Stimulated activated CD8-positive, alpha-beta memory T cell treated with anti-CD3 and anti-CD28 coated beads, Interleukin-7, amount 100 ng/mL, for 48 hours (primary cell): ENCODE results near the gene PTCD2.

Experiments used
- DNase-seq, 2 donors: peaks; one replicate each; pipeline ENCODE4 v3.0.0-alpha.2; 2020; ENCODE audit warnings: low read depth in 1 of 2; ENCODE audit errors: extremely low read depth in 1 of 2

PTCD2 gene

DNA sequence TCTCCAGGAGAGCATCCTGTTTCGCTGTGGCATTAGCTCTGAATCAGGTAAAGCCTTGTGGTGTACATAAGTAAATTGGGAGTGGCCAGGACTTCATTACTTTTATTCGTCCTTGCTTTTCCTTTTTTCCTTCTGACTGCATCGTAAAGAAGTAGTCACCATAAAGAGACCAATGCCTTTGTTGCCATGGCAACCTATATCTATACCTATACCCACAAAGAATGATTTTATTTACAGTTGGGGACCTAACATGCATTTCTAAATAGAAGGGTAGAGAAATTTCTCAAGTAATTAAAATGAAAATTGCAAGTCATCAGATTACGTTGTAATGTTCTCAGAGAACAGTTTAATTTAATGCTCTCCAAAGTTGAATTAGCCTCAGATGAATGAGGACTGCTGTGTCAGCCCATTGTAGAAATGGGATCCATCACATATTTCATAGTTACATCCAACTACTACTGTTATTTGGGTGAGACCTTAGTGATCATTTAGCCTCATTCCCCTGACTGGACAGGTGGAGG lies 18.6 kb downstream of the PTCD2 start:
- DNase-seq = no peak

DNA sequence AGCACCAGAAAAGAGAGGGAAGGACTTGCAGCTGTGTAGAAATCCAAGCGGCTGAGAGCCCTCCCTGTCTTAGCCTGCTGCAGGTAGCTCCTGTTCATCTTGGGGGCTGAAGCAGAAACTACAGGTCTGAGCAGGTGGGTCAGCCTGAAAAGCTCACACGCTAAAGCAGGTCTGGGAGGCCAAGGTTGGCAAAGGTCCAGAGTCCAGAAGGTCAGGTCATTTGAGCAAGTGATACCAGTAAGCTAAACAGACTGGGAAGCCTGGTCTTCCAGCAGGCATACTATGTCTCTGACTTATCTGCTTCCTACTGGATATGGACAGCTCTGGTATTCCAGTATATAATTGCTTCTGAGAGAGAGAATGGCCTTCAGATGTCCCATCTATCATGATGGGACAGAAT lies 26.2 kb downstream of the PTCD2 start:
- DNase-seq = no peak

DNA sequence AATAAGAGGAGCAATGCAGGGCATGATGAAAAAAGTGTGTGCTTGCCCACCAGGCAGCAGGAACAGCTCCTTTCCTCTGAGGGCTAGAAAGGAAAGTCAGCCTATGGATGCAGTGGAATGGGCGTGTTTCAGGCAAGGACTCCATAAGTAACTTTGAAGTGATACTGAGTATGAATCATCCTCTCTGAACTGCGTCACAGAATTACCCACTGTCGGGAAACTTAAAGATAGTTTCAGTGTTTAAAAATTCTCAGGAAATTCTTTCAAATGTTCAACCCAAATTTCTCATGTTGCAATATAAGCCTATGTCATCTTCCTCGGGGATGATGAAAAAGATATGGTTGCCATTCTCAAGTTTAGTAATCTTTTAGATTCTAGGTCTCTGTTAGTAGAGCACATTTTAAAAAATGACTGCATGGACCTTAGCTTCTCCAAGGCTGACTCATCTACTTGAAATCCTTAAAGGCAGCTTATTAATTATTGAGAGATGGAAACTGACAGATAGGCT lies 27.7 kb downstream of the PTCD2 start:
- peak in 1 of 2 donors; percentile 7 for DNase-seq

DNA sequence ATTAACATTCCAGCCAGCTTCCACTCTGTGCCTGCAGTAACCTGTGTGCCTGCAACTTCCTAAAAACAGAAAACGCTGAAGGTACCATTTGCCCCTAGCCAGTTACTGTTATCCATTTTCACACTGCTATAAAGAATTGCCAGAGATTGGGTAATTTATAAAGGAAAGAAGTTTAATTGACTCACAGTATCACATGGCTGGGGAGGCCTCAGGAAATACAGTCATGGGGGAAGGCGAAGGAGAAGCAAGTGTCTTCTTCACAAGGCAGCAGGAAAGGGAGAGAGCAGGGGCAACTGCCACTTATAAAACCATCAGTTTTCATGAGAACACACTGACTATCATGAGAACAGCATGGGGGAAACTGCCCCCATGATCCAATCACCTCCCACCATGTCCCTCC lies 31.2 kb downstream of the PTCD2 start:
- DNase-seq = no peak

DNA sequence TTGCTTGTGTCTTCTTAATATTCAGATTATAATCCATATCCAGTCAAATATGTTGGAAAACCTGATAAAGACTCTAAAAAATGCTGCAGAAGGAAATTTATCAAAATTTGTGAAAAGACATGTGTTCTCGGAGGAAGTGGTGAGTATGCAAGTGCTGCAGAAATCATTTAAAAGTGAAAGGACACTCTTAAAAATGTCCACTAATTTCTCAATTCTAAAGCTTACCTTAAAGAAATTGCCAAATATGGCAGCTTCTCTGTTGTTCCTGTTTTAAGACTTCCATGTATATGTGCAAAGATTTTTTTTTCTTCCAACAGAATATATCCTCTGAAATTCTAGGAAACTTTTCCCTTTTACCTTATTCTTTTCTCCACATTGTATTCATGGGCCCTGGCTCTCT lies 32.4 kb downstream of the PTCD2 start:
- no peak for DNase-seq

DNA sequence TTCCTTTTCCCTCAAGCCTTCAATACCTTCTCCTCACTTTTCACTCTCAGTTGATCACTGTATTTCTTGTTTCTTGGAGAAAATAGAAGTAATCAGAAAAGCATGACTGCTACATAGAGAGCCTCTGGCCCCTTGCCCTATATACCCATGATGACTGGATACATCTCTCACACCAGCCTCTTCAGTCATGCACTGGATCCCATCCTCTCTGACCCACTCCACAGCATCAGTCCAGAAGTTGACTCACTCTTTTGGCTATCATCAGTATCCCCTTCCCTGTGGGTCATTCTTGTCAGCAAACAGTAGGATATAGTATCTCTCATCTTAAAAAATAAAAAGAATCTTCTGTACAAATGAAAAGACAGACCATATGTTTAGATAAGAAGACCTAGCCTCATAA lies 32.9 kb downstream of the PTCD2 start:
- no peak for DNase-seq

DNA sequence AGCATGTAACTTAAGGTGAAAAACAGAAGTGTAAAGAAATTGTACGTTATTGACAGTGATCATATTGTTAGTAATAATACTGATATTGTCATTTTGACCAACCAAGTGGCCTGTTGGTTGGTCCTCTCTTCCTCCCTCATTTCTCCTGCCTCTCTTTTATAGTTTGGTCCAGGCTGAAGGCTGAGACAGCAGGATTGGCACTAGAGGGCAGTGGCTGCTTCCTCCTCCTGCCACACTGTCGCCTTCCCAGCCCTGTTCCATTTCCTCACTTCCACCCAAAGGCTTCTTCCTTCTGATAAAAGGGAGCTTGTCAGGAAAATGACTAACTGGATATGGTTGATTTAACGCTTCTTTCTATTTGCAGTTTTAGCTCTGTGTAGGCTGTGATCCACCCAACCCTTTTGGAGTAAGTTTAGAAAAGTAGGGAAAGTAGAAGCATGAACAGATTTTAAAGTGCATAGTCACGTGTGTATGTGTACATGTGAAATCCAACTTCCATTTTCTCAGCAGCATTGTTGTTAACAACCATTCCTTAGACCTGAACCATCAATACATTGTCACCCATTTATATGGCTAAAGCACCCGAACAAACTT lies 35.6 kb downstream of the PTCD2 start:
- DNase-seq = no peak

DNA sequence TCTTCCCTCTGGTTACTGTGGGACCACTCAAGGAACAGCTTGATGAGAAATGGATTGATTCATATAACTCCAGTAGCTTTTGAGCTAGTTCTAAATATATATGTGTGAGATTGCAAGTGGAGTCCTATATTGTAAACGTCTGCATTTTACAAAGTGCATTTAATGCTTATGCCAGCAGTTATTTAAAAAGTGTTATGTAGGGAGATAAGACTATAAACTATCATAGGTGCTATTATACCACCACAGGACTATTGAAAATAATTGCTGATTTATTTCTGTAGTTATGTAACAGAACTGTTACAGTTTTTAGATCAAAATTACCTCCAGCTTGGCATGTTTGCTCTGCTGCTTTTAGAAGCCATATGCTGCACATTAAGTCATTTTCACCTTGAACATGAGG lies 36.2 kb downstream of the PTCD2 start:
- no peak for DNase-seq

DNA sequence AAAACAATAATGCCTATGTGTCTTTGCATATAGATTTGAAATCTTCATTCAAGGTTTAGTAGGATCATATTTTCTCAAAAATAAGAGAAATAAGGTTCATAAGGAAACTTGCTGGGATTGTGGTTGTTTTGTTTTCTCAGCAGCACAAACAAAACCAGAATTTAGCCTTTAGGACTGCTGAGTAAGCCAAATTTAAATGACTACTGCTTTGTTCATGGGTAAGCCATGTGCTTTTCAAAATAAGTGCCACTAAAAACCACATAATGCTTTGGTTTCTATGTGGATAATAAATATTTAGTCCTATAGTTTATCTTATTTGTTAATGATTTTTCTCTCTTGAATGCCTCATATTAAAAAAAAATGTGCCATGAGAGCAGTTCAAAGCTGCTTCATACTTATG lies 38.8 kb downstream of the PTCD2 start:
- DNase-seq = no peak

DNA sequence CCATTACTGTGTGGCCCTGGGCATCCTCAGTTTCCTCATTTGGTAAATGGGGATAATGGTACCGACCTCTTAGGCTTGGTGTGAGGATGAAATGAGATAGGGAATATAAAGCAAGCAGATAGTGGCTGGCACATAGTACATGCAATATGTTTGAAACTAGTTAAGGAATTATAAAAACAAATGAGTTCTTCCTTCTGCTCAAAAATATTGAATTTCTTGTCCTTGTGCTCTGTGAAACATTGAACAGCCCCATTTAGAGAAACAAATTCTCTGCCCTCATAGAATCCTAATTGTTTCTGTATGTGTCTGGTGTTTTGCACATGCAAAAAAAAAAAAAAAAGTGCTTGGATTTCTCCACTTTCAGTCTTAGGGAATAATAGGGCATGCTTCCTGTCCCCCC lies 39.7 kb downstream of the PTCD2 start:
- DNase-seq = no peak

DNA sequence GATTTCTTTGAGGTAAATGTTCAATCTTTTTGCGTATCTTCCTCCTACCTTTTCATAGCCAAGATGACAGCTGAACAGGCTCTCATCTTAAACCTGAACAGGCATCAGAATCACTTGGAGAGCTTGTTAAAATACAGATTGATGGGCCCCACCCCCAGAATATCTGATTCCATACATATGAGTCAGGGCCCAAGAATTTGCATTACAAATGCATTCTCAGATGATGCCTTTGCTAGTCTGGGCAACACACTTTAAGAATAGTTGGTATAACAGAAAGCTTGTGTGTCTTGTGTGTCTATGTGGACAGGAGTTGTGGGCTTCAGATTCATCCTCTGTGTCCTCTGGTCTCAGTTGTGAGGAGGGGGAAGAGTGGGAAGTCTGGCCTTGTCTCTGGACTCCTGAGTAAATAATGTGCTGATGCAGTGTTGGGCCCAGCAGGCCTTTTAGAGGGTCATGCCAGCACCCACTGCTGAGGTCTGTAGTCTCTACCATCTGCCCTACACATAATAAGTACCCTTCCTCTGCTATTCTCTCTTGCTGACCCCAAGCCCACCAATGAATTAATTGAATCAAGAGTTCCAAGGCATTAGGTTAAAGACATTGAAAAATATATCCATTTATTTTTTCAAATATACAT lies 43.1 kb downstream of the PTCD2 start:
- no peak for DNase-seq

DNA sequence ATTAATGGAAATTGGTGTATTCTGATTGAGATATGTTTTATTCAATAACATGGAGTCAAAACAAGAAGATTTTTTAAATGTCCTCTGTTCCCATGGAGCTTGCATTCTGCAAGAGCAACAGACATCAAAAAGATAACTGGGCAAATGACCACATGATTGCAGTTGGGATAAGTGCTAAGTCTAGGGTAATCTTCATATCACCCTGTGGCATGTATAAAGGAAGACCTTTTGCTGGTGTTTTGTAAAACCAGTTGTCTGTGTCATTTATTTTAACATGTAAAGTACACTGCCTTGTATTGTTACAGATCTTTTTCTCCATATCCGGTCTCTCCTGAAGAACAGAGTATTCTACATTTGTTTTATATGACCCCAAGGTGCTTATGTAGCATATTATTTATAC lies 44.0 kb downstream of the PTCD2 start:
- no peak for DNase-seq

DNA sequence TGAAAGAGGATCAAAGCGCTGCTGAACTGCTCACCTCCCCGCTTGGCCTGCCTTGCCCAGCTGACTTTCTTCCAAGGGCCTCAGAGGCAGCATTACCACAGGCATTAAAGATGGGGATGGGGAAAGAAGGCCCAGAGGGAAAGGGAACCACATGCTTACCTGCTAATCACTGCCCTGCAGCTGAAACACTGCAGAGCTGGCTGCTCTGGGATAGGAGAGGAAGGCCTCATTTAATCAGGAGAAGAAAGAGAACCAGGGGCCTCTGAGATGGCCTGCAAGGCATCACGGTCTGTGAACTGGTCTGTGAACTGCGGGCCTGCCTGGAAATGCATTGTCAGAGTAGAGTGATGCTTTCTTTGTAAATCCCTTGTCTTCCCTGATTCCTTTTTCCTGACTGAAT lies 44.8 kb downstream of the PTCD2 start:
- DNase-seq = no peak

DNA sequence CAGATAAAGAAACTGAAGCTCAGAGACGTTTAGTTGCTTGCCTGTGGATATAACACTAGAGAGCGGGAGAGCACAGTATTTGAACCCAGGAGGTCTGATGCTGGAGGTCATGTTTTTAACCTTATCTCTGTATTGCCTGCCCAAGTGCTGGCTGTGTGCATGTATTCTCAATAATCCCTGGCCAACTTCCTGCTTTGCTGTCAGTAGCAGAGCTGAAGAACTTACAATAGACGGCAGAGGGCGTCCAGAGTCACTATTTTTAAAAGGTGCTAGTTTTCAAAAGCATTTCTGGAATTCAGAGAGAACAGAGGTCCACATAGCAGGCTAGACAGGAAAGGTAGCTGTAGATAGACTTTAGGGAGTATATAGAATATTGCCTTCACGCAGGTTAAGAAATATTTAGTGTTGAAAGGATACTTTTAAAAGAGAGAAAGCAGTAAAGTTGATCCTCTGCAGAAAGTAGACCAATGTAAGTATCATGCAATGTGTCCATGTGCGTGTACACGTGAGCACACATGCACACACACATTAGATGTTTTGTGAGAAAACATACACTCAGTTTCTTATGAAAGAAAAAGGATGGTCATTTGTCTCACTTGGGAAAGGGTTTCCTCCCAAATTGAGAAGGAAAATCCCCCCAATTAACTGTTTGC lies 46.3 kb downstream of the PTCD2 start:
- DNase-seq = peak in 1 of 2 donors; percentile 9

DNA sequence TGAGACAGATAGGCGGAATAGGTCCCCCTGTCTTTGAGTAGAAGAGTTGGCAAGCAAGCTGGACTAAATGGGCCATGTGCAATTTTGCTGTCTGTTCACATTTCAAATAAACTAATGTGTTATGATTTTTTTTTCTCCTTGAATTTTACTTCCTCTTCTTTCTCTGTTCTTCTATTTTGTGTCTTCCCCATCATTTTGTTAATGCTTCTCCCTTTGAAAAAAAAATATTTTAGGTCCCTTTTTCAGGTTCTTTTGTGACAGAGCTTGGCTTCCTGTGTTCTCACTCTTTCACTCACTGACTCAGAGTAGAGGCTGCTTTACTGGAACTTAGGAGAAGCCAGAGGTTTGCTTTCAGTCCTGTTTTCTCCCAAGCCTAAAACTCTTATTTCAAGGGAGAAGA lies 48.1 kb downstream of the PTCD2 start:
- DNase-seq = no peak

DNA sequence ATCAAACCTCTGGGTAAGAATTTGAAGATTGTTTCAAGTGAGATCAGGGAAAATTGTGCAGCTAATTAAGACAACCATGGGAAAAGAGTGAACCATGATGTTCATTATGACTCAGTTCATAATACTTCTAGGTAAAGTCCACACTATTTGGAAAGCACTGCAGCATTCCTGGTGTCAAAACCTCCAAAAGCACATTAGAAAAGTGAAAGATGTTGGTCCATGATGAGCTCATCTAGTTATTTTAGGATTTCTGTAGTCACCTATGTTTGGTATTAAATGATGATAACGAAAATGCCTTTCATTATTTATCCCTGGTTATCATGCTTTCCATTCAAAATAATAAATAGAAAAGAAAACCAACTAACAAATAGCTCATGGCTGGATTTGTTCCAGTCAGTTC lies 49.1 kb downstream of the PTCD2 start:
- no peak for DNase-seq

DNA sequence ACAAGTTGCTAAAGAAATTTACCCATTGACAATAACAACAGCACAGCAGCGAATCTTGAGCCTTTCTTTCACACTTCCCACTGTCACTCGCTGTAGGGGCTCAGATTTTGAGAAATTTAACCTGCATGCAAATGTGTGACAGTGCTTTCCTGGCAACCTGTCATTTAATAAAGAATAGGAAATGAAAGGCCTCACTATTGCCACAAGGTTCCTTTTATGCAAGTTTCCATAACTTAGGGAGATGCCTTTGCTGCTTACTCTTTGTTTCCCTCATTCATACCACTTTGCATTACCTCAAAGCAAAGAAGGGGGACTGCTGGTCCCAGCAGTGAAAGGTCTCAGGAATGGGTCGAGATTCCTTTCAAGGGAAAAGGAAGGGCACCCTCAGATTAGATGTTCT lies 49.5 kb downstream of the PTCD2 start:
- DNase-seq = no peak

DNA sequence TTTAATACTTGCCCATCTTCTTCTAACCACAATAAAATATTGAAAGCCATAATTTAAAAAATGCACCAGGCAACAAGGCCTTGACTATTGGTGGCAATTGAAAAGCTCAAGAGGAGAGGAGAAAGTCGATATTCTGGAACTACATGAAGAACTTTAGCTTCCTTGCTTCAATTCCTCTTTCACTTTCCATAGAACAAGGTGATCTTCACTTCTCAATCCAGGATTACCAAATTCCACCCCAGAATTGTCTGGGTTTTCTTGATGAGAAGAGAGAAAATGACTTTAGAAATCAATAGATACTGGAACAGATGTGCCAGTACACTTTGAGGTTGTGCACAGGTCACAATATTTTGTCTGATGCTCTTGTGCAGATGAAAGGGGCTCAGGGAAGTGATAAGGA lies 52.2 kb downstream of the PTCD2 start:
- DNase-seq = no peak

DNA sequence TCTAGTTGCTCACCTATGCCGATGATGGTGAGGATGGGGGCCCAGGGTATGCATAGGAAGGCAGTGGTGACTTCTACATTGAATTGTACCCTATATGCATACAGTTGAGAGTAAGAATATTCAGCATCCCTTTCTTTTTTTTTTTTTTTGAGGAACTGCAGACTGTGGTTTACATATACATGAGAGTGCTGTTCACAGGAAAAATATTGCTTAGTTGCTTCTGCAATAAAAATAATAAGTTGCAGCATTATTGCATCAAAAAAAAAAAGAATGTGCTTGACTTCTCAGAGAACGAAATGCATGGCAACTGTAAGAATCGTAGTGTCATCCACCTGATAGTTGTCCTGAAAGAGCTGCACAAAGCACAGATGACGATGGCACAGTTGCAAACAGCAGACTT lies 52.8 kb downstream of the PTCD2 start:
- DNase-seq = no peak

DNA sequence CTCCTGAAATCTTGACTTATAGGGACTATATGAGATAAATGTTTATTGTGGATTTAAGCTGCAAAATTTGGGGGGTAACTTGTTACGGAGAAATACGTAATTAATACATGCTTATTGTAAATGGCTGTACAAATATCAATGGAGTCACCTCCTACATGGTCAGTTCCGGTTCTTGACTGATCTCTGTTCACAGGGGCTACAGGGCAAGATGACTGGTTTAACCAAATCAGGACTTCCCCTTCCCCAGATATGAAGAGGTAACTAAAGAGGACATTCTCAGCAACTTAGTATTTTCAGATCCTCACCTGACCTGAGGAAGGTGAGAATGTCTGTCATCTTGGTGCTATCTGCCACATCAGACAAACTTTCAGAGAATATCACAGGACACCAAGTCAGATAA lies 54.7 kb downstream of the PTCD2 start:
- no peak for DNase-seq

DNA sequence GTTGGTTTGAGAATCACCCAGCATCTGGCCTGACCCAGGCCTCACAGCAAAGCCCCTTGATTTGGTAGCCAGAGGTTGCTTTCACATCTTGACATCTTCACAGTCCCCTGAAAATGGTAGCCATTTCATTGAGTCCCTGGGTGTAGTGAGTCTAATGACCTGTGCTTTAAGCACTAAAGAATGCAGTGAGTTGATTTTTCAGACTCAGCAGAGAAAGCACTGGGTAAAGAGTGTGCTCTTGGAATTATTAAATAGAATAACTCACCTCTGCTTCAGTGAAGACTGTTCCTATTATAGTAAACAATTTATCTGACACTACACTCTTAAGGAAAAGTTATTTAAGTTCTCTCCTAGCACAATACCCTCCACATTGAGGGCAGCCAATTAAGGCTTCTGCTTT lies 56.2 kb downstream of the PTCD2 start:
- DNase-seq = no peak

DNA sequence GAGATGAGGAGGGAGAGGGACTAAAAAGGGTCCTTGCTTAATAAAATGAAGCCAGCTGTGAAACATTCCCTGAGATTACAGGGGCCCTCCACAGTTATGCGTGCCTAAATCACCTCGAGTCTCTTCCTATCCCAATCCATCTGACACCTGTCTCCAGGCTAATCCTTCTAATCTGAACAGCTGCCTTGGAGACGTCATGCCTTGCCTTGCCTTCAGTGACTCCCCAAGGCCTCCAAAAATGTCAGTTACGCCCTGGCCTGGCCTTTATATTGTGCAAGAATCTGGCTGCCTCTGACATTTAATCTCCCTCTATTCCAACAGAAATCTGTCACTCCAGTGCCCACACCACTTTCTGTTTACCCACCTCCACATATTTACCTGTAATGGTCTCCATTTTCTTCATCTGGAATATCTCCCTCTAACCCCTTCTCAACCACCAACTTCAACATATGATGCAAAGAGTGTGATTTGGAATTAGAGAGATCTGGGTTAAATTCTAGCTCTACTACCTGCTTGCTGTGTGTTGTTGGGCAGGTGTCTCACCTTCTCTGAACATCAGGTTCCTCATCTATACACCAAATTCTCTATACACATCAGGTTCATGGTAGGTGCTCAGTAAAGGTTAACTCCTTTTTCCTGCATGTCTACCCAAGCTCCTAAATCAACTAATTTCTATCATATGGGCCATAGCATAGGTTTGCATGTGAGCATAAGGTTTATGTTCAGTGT lies 57.9 kb downstream of the PTCD2 start:
- no peak for DNase-seq
